HL-60 (cell line): Measurements from ENCODE around the gene CTNNBIP1.

ENCODE experiments used
- CTCF ChIP-seq: IDR thresholded peaks from one replicate; pipeline ENCODE4 v1.5.1; 2011; ENCODE audit warnings: low read length, control low read depth, inconsistent platforms; ENCODE audit not compliant: insufficient read depth
- REST ChIP-seq: IDR thresholded peaks from 2 replicates; pipeline ENCODE4 v1.6.1; 2012; ENCODE audit warnings: low read depth; ENCODE audit not compliant: insufficient replicate concordance
- SPI1 ChIP-seq: IDR thresholded peaks from 2 replicates; pipeline ENCODE4 v1.6.1; 2012; ENCODE audit warnings: low read depth, mild to moderate bottlenecking, borderline replicate concordance

GRCh38 chr1:9816199-9816598, 93.9 kb downstream of the CTNNBIP1 start:
- TF ChIP-seq CTCF (no peak), REST (no peak), SPI1 (no peak)
